HG03060 (cell line): Measurements from ENCODE around the gene HEATR3.

ENCODE experiments used
- ATAC-seq: cut with Tn5 transposase; IDR thresholded peaks from one replicate; pipeline ENCODE4 v1.9.1; 2021; ENCODE audit warnings: low read depth, moderate number of reproducible peaks; ENCODE audit not compliant: unreplicated experiment

Gene HEATR3, protein sequence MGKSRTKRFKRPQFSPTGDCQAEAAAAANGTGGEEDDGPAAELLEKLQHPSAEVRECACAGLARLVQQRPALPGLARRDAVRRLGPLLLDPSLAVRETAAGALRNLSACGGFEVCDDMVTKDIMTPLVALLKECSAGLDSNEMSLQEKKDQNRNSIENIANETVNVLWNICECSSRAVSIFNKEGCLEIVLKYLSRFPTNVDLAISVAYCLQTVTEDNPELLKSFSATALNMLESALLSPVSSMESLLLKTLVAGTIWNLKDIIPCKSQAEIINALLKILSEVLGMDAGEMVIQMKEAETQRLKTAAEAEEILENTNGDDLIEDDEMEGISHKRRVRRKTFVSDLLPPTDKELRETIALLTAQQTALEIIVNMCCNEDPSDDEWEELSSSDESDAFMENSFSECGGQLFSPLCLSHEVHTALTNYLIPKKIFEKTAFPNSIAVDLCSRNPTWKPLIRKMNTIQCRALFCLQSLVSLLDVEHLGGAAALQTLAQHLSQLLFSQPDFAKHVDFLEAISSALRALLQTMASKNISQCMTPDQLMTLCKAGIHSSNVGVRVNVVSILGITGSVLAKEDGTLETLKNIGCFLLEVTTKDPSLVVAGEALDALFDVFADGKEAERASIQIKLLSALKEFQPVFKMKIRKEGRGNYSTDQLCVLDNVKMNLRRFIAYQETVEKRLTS

DNA sequence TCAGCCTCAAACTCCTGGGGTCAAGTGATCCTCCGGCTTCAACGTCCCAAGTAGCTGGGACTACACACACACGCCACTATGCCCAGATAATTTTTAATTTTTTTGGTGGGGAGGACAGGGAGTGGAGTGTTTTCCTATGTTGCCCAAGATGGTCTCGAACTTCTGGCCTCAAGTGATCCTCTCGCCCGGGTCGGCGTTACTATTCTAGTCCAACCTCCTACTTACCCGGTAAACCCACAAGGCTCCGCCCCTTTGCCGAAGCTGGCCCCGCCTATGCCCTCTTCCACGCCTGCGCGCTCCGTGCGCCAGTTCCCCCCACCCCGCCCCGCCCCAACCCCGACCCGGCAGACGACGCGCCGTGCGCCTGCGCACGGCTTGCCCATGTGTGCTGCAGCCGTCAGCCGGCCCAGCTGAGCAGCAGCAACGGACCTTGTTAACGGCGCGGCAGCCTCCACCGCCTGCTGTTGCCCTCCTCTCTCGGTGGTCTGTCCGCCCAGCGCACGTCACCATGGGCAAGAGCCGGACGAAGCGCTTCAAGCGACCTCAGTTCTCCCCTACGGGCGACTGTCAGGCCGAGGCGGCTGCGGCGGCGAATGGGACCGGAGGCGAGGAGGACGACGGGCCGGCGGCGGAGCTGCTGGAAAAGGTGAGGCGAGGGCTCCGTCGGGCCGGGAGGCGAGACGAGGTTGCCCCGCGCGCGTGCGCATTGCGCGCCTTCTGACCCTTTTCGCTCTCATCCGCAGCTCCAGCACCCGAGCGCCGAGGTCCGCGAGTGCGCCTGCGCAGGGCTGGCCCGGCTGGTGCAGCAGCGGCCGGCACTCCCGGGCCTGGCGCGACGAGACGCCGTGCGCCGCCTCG lies at the start of gene HEATR3:
Gene HEATR3, plus strand, starts transcription at position 347 of the 858 bp plus-strand sequence. Its CDS starts 162 bp downstream, at position 509.
- peak; percentile 40 for ATAC-seq

DNA sequence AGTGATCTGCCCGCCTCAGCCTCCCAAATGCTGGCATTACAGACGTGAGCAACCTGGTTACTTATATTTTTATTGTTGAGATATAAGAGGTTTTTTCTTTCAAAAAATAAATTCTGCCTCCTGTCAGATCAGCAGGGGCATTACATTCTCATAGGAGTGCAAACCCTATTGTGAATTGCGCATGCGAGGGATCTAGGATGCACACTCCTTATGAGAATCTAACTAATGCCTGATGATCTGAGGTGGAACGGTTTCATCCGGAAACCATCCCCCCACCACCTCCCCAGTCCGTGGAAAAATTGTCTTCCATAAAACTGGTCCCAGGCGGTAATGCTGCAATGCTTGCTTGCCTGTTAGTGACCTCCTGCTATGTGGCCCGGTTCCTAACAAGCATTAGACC lies 48.2 kb upstream of the HEATR3 start:
- ATAC-seq: no peak

DNA sequence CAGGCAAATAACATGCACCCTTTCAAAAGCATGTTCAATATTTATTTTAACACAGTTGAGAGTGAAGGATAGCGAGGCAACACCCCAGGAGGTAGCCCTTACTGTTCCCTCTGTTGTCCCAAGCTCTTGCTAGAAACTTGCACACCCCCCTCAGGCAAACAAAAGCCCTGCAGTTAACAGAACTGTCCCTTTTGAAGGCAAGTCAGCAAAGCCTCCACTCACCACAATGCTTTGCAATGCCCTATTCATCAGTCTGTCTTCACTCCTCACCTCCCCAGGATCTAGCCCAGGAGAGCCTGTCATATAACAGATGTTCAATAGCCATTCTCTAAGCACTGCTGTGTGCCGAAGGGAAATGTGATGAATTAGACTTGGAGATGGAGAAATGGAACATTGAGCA lies 44.2 kb upstream of the HEATR3 start:
- ATAC-seq: no peak

DNA sequence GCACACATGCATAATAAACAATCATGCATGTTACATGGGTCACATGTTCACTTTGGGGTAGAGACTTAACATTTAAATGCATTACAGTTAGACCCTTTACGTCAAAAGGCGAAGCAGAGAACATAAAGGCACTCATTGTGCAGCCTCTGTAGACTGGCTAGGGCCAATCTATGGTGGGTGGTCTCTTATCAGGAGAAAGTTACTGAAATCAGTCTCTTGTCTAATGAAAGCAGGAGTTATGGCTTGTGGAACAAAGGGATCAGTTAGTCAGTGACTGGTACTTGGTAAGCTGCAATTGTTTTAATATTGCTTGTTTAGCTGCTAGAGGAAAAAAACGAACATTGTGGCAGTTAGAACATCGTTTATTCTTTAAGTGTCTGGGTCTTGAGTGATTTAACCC lies 42.1 kb upstream of the HEATR3 start:
- ATAC-seq: no peak

DNA sequence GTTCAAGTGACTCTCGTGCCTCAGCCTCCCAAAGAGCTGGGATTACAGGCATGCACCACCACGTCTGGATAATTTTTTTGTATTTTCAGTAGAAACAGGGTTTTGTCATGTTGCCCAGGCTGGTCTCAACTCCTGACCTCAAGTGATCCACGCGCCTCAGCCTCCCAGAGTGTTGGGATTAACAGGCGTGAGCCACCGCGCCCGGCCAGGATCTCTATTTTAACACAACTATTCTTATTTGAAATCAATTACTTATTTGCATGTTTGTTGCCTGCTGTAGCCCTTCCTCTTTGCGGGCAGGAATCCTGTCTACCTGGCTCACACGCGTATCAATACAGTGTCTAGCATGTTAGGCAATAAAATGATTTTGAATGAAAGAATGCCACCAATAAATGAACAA lies 41.6 kb upstream of the HEATR3 start:
- ATAC-seq: no peak

DNA sequence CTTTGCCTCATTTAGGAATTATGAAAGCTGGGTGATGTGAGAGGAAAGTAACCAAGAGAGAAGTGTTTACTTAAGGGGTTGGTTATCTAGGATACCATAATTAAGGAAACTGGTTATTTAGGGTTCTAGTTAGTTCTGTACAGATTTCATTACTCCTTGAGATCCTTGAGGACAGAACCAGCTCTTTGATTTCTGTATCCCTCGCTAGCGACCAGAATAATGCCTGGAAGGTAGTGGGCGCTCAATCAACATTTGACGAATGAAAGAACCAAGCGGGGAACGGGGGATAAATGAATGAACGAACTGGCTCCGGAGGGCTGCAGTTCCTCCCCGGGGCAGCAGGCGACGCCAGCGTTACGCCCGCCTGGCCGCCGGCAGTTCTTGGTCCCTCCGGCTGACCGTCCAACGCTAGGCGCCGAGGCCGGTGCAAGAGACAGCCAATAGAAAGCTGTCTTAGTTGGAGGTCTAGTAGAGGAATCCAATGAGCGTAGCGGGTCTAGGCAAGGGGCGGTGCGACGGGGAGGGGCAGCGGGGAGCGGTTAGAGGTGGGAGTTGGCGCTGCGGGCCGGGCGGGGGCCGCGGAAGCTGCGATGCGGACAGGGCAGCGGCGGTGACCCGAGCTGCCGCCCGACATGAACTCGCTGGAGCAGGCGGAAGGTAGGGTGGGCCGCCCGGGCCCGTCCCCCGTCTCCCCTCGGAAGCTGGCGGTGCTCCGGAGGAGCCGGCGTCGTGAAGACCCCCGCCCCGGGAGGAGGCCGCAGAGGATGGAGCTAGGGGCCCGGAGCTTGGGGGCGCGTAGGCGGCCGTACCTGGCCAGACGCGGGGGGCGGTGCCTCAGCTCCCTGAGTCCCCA lies 40.9 kb upstream of the HEATR3 start, which contains the start of gene CNEP1R1:
Gene CNEP1R1, plus strand, starts transcription at position 542 of the 853 bp plus-strand sequence. Its CDS starts 91 bp downstream, at position 633.
- peak; percentile 95 for ATAC-seq

DNA sequence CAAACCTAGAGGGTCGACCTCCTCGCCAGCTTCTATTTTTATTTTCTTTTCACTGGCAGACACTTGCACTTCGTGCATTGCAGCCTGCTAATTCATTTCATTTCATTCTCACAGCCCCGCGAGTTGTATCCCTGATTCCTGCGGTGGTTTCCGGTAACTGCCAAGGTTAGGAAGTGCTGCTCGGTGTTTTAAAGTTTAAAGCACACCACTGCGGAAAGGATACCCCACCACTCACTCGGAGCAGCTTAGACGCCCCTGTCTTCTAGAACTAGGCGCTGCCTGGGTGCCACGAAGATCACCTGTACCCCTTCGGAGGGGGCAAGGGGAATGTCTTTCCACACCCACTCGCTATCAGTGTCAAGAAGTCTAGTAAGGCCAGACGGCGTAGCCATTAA lies 40.2 kb upstream of the HEATR3 start:
- ATAC-seq: no peak

DNA sequence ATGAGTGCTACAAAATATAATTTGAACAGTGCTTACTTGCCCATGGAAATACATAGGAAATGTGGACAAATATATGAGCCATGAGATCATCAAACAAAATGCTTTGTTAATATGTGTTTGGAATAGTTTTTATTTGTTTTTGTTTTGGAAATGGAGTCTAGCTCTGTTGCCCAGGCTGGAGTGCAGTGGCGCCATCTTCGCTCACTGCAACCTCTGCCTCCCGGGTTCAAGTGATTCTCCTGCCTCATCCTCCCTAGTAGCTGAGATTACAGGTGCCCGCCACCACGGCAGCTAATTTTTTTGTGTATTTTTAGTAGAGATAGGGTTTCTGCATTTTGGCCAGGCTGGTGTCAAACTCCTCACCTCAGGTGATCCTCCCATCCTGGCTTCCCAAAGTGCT lies 37.9 kb upstream of the HEATR3 start:
- no peak for ATAC-seq

DNA sequence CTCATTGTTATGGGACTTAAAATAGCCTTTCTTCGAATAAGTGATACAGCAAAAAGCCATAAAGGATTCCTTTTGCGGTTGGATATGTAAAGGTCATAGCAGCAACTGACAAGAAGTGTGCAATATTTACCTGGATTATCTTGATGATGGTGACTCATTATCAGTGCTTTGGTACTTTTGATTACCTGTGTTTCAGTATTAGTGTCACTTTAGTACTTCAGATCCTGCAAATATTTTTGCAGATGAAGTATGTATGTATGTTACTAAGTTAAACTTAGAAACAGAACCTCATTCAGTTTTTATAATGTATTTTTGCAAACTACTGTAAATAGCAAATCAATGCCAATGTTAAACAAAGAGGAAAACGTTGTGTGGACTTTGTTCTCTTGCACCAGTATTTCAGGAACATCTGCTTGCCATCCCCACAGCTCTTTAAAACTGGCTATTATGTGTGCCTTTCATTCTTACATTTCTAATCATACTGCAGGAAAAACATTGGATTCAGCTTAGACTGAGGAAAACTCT lies 30.2 kb upstream of the HEATR3 start:
- no peak for ATAC-seq

DNA sequence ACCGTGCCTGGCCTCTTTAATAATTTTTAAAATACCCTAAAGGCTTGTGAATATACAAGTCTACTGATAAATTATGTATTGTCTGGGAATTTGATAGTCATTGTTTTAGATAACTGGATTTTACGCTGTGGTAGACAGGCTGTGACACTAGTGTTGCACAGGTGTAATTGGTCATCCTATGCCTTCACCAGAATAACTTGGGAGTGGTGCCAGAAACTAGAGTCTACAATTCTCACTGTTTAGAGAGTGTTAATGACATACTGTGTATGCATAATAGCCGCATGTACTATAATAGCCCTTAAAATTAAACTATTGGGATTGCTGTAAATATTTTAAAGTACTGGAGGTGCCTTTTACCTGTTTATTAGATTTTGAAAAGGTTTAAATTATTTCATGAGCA lies 29.3 kb upstream of the HEATR3 start:
- ATAC-seq: no peak

DNA sequence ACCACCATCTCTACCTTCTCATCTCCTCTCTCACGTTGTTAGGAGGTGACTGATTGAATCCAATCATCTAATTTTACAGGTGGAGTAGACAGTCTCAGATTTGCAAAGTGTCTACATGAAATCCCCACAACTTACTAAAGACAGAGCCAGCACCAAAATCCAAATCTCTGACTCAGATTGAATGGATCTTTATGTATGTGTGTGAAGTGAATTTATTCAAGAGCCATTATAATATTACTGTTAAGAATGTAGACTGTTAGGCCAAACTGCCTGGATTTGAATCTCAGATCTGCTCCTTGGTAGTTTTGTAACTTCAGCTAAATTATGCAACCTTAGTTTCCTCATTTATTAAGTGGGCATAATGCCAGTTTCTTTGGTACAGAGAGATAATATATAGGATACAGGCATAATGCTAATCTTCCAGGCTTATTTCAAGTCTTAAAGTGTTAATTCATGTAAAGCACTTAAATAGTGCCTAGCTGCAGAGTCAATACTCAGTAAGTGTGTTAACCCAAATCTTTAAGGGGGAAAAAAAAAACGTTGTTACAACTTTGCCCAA lies 28.0 kb upstream of the HEATR3 start:
- no peak for ATAC-seq

DNA sequence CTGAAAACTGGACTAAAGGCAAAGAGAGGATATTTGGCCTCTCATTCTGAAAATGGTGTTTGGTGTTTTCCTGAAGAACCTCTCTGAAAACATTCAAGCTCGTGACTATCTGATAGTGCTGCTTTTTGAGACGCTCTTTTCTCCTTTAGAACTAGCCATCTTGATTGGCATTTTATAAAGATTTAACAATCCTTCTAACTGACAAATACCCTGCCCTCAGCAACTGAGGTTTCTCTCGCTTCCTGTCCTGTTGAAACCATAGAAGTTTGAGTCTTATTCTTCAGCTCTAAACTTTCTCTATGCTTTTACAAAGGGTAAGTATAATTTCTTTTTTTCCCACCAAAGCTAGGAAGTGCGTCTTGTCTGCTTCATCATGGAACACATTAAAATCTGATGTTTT lies 27.5 kb upstream of the HEATR3 start:
- ATAC-seq: no peak

DNA sequence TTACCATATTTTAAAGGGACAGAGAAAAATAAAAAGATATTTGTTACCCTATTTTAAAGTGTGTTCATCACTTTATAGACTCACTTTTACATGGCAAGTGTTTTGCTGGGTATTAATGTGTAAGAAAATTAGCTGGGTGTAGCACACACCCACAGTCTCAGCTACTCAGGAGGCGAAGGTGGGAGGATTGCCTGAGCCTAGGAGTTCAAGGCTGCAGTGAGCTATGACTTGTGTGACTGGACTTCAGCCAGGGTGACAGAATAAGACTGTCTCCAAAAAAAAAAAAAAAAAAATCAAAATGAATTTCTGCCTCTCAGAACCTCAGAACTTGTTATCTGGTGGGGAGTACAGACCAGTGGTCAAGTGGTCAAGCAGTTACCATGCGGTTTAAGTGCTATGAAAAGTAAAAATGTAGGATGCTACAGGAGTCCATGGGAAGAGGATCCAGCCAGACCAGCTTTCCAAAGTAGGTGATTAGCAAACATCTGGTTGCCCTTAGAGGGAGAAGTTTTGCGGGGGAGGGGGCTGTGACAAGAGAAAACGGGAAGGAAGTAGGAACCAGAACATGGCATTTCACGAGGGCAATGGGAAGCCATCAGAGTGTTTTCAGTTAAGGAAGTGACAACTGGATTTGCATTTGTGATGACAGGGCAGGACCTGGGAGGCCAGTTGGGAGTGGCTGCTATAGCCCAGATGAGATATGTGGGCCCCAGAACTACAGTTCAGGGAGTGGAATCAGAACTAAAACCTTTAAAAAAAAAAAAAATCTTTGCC lies 26.8 kb upstream of the HEATR3 start:
- no peak for ATAC-seq

DNA sequence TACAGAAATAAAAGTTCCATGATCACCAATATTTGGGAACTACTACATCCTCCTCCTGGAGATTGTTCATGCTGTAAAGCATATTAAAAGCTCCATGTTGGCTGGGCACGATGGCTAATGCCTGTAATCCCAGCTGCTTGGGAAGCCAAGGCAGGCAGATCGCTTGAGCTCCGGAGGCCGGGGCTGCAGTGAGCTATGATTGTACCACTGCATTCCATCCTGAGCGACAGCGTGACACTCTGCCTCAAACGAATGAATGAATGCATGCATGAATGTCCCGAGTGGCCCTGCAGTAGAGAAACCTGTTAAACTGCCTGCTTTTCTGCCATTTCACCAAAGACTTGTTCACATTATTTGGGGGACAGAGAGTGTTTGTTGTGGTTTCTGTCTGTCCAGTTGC lies 25.8 kb upstream of the HEATR3 start:
- ATAC-seq: no peak

DNA sequence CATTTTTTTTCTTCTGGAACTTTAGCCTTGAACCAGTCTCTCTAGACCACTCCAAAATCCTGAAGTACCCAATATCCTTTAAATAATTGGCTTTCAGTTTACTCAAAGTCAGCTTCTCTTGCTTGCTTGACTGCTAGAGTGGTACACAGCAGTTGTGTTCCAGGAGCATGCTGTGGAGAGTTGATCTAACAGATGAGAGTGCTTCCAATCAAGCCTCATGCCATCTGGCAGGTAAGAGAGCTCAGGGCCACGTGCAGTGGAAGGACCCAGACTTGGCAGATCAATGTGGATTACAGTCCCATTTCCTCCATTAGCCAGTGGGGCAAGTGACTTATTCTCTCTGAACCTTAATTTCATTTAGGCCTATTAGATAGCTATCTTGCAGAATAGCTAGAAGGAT lies 25.1 kb upstream of the HEATR3 start:
- no peak for ATAC-seq

DNA sequence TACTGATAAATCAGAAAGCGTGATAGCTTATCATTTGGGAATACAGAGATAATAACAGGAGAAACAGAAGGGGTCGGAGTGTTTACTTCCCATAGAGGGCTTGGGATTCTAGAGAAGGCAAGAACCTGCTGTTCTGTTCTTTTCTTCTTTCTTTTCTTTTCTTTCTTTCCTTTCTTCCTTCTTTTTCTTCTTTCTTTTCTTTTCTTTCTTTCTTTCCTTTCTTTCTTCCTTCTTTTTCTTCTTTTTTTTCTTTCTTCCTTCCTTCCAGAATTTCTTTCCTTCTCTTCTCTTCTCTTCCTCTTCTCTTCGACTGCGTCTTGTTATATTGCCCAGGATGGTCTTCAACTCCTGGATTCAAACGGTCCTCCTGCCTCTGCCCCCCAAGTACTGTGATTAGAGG lies 22.4 kb upstream of the HEATR3 start:
- ATAC-seq: no peak

DNA sequence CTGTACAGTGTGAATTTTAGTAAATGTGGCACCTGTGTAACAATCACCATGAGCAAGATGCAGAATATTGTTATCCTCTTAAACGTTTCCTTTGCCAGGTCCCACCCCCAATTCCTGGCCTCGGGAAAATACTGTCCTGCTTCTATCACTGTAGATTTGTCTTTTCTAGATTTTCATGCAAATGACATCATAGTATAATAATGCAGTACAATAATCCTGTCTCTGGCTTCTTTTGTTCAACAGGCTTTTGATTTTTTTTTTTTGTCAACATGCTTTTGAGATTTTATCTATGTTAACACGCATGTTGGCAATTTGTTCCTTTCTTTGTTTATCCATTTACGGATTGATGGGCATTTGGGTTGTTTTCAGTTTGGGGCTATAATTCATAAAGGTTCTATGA lies 20.4 kb upstream of the HEATR3 start:
- ATAC-seq: no peak

DNA sequence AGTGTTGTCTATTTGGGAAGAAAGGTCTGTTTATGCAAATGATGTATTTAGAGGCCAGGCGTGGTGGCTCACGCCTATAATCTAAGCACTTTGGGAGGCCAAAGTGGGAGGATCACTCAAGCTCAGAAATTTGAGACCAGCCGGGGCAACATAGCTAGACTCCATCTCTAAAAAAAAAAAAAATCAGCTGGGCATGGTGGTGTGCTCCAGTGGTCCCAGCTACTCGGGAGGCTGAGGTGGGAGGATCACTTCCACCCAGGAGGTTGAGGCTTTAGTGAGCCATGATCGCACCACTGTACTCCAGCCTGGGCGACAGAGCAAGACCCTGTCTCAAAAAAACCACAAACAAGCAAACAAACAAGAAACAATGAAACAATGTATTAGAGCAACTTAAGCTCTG lies 18.9 kb upstream of the HEATR3 start:
- no peak for ATAC-seq

DNA sequence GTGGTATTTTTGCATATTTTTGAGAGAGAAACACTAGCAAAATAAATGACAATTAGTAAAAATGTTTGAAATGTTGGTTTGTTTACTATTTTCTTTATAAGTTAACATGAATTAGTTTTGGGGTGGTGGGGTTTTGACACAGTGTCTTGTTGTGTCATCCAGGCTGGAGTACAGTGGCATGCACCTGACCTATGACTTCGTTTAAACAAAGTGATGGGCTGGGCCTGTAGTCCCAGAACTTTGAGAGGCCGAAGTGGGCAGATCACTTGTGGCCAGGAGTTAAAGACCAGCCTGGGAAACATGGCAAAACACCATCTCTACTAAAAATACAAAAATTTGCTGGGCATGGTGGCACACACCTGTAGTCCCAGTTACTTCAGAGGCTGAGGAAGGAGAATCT lies 17.9 kb upstream of the HEATR3 start:
- ATAC-seq: no peak
